ENCODE results near the gene BBOX1. TPM values are rescaled to one million over a fixed set of nuclear protein-coding genes. Genes with fewer than 3 reads are reported as not detected.

BBOX1 gene
- total and polyA plus RNA-seq, 12 donors, result 0.25 TPM; not detected in 11

GRCh38 chr11:27061461-27061821 lies 20.8 kb downstream of the BBOX1 start:
- H3K27me3 ChIP-seq, result no peaks in the 10 kb centered on the region
- peaks cover 0 to 7% (median 0%) of the 10 kb centered on the region in 11 donors for H3K9me3 ChIP-seq
- H3K36me3 ChIP-seq, result no peaks in the 10 kb centered on the region
- H3K4me1 ChIP-seq, result no peaks in the 10 kb centered on the region
- ATAC-seq (no peak), DNase-seq (no peak)
- H3K4me3 ChIP-seq, result no peak overlapping the region
- 50 to 76% methylated on average over 2 of the region's 2 CpGs for WGBS, 2 donors
- intact Hi-C loops (cut with DNase I), result no loop called here
- no peak for TF ChIP-seq CTCF (IDR thresholded peaks at IDR 0.05)
- H3K27ac ChIP-seq, result no peak overlapping the region

DNA sequence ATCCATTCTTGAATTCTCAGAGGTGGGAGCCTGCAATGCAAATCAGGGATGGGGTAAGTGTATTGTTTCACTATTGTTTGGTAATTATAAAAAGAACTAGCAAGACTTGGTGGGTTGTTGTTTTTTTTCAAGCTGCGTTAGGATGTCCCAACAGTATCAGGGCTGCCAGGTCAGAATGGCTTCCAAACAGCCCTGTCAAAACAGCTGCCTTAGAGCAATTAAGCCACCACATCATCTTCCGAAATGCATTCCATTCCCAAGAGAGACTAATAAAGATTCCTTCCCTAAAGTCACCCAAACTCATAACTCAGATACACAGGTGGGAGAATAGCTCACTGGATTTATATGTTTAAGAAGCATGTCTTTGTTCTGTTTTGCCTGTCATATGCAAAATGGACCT lies 23.5 kb downstream of the BBOX1 start:
- TF ChIP-seq CTCF (IDR thresholded peaks at IDR 0.05), result no peak
- Histone ChIP-seq H3K36me3 (no peaks in the 10 kb centered on the region), H3K4me1 (no peaks in the 10 kb centered on the region), H3K27ac (no peak overlapping the region), H3K4me3 (no peak overlapping the region), H3K27me3 (no peaks in the 10 kb centered on the region), H3K9me3 (peaks cover 0 to 3% (median 0%) of the 10 kb centered on the region in 11 donors)
- DNase-seq, result no peak
- no peak for ATAC-seq
- WGBS, 2 donors, result 64 to 71% methylated on average over 2 of the region's 2 CpGs
- intact Hi-C loops (cut with DNase I), result no loop called here

- Histone ChIP-seq H3K4me1 (no peaks in the 10 kb centered on the region), H3K27ac (no peak overlapping the region), H3K36me3 (no peaks in the 10 kb centered on the region), H3K9me3 (peaks cover 0 to 9% (median 0%) of the 10 kb centered on the region in 11 donors), H3K4me3 (no peak overlapping the region), H3K27me3 (no peaks in the 10 kb centered on the region)
- intact Hi-C loops (cut with DNase I), result no loop called here
- no peak for DNase-seq
- no peak for ATAC-seq
- TF ChIP-seq CTCF (IDR thresholded peaks at IDR 0.05), result no peak
- WGBS, 2 donors, result 58 to 74% methylated on average over 1 of the region's 1 CpG
Observed at GRCh38 chr11:27075192-27075591, 34.6 kb downstream of the BBOX1 start.

GRCh38 chr11:27075655-27076054 lies 35.0 kb downstream of the BBOX1 start:
- no peak for TF ChIP-seq CTCF (IDR thresholded peaks at IDR 0.05)
- DNase-seq (no peak), ATAC-seq (no peak)
- Histone ChIP-seq H3K4me3 (no peak overlapping the region), H3K9me3 (peaks cover 0 to 9% (median 0%) of the 10 kb centered on the region in 11 donors), H3K27me3 (no peaks in the 10 kb centered on the region), H3K36me3 (no peaks in the 10 kb centered on the region), H3K27ac (no peak overlapping the region), H3K4me1 (no peaks in the 10 kb centered on the region)
- WGBS, 2 donors, result 76% methylated on average over 1 of the region's 1 CpG
- intact Hi-C loops (cut with DNase I), result no loop called here
